ENCODE data around the gene MTR. TPM values are rescaled to one million over a fixed set of nuclear protein-coding genes. Genes with fewer than 3 reads are reported as not detected.

Gene MTR
- total RNA-seq, 1 experiment from 2014 or later = 14.2 TPM

DNA sequence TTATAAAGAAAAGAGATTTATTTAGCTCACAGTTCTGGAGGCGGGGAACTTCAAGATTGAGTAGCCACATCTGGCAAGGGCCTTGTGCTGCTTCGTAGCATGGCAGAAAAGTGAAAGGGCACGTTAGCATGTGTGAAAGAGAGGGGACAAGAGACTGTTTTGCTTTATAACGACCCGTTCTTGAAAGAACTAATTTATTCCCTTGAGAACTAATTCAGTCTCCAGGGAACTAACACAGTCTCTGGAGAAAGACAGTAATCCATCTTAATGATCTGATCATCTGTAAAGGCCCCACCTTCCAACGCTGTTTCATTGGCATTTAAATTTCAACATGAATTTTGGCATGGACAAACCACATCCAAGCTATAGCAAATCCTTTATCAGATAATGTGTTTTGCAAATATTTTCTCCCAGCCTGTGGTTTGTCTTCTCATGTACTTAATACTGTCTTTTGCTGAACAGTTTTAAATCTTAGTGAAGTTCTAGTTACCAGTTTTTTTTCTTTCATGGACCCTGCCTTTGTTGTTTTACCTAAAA, 26.1 kb downstream of the MTR start:
- DNase-seq (no peak), ATAC-seq (no peak)
- Histone ChIP-seq H3K27ac (ENCODE audit: low read length) (no peak overlapping the region), H3K4me1 (ENCODE audit: insufficient read depth, low read length) (no peaks in the 10 kb centered on the region), H3K79me2 (ENCODE audit: low read length) (no peaks in the 10 kb centered on the region), H3K9ac (ENCODE audit: low read length) (no peak overlapping the region), H3K9me3 (ENCODE audit: low read length) (no peaks in the 10 kb centered on the region), H3F3A (ENCODE audit: low read length, unreplicated experiment) (no peaks in the 10 kb centered on the region), H4K20me1 (ENCODE audit: low read length) (no peaks in the 10 kb centered on the region), H3K27me3 (ENCODE audit: low read length) (no peaks in the 10 kb centered on the region), H3K4me2 (ENCODE audit: low read length) (no peak overlapping the region), H3K9me2 (replicated peaks; ENCODE audit: low read length) (no peaks in the 10 kb centered on the region), H3K4me3 (ENCODE audit: low read length) (no peak overlapping the region), H2AFZ (ENCODE audit: low read length) (no peak overlapping the region), H3K36me3 (ENCODE audit: low read depth, low read length) (0 out of 2 replicates have a peak, but pooled peaks cover 2% of the 10 kb centered on the region)
- CTCF ChIA-PET = no interaction called here
- POLR2A ChIA-PET (ENCODE audit: unreplicated experiment) = no interaction called here
- no peak for TF ChIP-seq EZH2phosphoT487 (IDR thresholded peaks at IDR 0.05; ENCODE audit: borderline replicate concordance, low read length)
- TF ChIP-seq EZH2 (IDR thresholded peaks at IDR 0.05; ENCODE audit: low read length, unreplicated experiment) = no peak
- TF ChIP-seq, protein P1, sequence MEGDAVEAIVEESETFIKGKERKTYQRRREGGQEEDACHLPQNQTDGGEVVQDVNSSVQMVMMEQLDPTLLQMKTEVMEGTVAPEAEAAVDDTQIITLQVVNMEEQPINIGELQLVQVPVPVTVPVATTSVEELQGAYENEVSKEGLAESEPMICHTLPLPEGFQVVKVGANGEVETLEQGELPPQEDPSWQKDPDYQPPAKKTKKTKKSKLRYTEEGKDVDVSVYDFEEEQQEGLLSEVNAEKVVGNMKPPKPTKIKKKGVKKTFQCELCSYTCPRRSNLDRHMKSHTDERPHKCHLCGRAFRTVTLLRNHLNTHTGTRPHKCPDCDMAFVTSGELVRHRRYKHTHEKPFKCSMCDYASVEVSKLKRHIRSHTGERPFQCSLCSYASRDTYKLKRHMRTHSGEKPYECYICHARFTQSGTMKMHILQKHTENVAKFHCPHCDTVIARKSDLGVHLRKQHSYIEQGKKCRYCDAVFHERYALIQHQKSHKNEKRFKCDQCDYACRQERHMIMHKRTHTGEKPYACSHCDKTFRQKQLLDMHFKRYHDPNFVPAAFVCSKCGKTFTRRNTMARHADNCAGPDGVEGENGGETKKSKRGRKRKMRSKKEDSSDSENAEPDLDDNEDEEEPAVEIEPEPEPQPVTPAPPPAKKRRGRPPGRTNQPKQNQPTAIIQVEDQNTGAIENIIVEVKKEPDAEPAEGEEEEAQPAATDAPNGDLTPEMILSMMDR (conservative IDR thresholded peaks at IDR 0.05; ENCODE audit: low read depth, low read length) = no peak
- intact Hi-C loops (cut with micrococcal nuclease) = no loop called here
- no TSS peak for BruUV-seq (replicated peaks)

DNA sequence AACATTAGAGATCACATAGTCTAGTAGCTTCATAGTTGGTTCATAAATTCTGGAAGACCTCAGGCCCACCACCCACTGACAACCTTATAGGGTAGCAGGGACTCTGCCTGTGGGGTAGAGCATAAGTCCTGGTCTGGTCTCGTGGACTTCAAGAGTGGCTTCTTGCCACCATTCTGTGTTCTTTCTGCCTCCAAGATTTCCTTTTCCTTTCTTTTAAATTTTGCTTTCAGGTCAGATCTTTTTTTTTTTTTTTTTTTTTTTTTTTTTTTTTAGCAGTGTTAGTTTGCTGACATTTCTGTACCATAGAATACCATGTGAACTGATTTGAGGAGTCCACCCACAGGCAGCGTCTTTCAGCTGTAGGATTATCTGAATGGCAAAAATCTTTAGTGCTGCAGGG, 28.5 kb downstream of the MTR start:
- Histone ChIP-seq H3K9me3 (ENCODE audit: low read length) (no peaks in the 10 kb centered on the region), H4K20me1 (ENCODE audit: low read length) (no peaks in the 10 kb centered on the region), H3F3A (ENCODE audit: low read length, unreplicated experiment) (no peaks in the 10 kb centered on the region), H2AFZ (ENCODE audit: low read length) (no peak overlapping the region), H3K27ac (ENCODE audit: low read length) (no peak overlapping the region), H3K4me3 (ENCODE audit: low read length) (no peak overlapping the region), H3K36me3 (ENCODE audit: low read depth, low read length) (peaks cover 3% of the 10 kb centered on the region; the same call in 1 of the 2 replicates), H3K79me2 (ENCODE audit: low read length) (no peaks in the 10 kb centered on the region), H3K9me2 (replicated peaks; ENCODE audit: low read length) (no peaks in the 10 kb centered on the region), H3K4me1 (ENCODE audit: insufficient read depth, low read length) (no peaks in the 10 kb centered on the region), H3K9ac (ENCODE audit: low read length) (no peak overlapping the region), H3K4me2 (ENCODE audit: low read length) (no peak overlapping the region), H3K27me3 (ENCODE audit: low read length) (no peaks in the 10 kb centered on the region)
- CTCF ChIA-PET = no interaction called here
- ATAC-seq = no peak
- POLR2A ChIA-PET (ENCODE audit: unreplicated experiment) = no interaction called here
- intact Hi-C loops (cut with micrococcal nuclease) = no loop called here
- no TSS peak for BruUV-seq (replicated peaks)
- TF ChIP-seq EZH2phosphoT487 (IDR thresholded peaks at IDR 0.05; ENCODE audit: borderline replicate concordance, low read length) (no peak), EZH2 (IDR thresholded peaks at IDR 0.05; ENCODE audit: low read length, unreplicated experiment) (no peak)
- TF ChIP-seq, protein P1 (conservative IDR thresholded peaks at IDR 0.05; ENCODE audit: low read depth, low read length) = no peak
- no peak for DNase-seq

DNA sequence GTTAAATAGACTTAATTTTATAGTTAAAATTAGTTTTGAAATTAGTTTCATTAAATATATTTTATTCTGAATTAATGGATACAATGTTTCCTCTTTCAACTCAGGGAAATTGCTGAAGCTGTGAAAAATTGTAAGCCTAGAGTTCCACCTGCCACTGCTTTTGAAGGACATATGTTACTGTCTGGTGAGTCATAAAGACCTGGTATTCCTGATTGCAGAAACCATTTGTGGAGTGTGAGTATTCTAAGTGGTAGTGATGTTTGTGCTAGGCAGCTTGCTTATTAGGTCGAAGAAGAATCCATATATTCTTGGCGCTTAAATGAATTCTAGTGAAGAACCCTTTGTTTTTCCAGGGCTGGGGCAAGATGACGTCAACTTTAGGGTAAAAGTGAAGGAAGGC, 34.0 kb downstream of the MTR start:
- no peaks in the 10 kb centered on the region for H3K27me3 ChIP-seq (ENCODE audit: low read length)
- no peaks in the 10 kb centered on the region for H3K79me2 ChIP-seq (ENCODE audit: low read length)
- no peak overlapping the region for H3K27ac ChIP-seq (ENCODE audit: low read length)
- H3K9me3 ChIP-seq (ENCODE audit: low read length) = no peaks in the 10 kb centered on the region
- no peak overlapping the region for H3K4me2 ChIP-seq (ENCODE audit: low read length)
- ChIA-PET CTCF (no interaction called here), POLR2A (ENCODE audit: unreplicated experiment) (no interaction called here)
- no peaks in the 10 kb centered on the region for H3K4me1 ChIP-seq (ENCODE audit: insufficient read depth, low read length)
- no peaks in the 10 kb centered on the region for H3K9me2 ChIP-seq (replicated peaks; ENCODE audit: low read length)
- no peak overlapping the region for H2AFZ ChIP-seq (ENCODE audit: low read length)
- intact Hi-C loops (cut with micrococcal nuclease) = no loop called here
- peaks cover 6% of the 10 kb centered on the region; the same call in 1 of the 2 replicates for H3K36me3 ChIP-seq (ENCODE audit: low read depth, low read length)
- no peaks in the 10 kb centered on the region for H4K20me1 ChIP-seq (ENCODE audit: low read length)
- no TSS peak for BruUV-seq (replicated peaks)
- TF ChIP-seq, protein P1 (conservative IDR thresholded peaks at IDR 0.05; ENCODE audit: low read depth, low read length) = no peak
- TF ChIP-seq EZH2 (IDR thresholded peaks at IDR 0.05; ENCODE audit: low read length, unreplicated experiment) = no peak
- no peak for TF ChIP-seq EZH2phosphoT487 (IDR thresholded peaks at IDR 0.05; ENCODE audit: borderline replicate concordance, low read length)
- ATAC-seq (no peak), DNase-seq (no peak)
- H3K4me3 ChIP-seq (ENCODE audit: low read length) = no peak overlapping the region
- H3K9ac ChIP-seq (ENCODE audit: low read length) = no peak overlapping the region
- no peaks in the 10 kb centered on the region for H3F3A ChIP-seq (ENCODE audit: low read length, unreplicated experiment)
